ENCODE data around the gene CDS1. TPM values are rescaled to one million over a fixed set of nuclear protein-coding genes. Genes with fewer than 3 reads are reported as not detected.

CDS1 gene
- total RNA-seq, 5 donors from 2014 or later (not counting 1 experiment from before 2014, with no cell fraction given): 0.47 to 0.92 (median 0.68) TPM

GRCh38 chr4:84563002-84563401 lies 19.9 kb upstream of the CDS1 start:
- no peak overlapping the region for H3K4me3 Mint-ChIP-seq
- 71% methylated on average over 4 of the region's 4 CpGs for WGBS (ENCODE audit: insufficient coverage)
- Histone ChIP-seq H3K27me3 (replicated peaks in 1 of 2; ENCODE audit: control insufficient read depth in 2 of 2, extremely low read depth in 1 of 2, insufficient read depth in 2 of 2, low read length in 1 of 2) (no peaks in the 10 kb centered on the region), H3K27ac (ENCODE audit: low read length) (no peak overlapping the region), H3K4me3 (ENCODE audit: control insufficient read depth in 1 of 2, extremely low read depth in 1 of 2, low read length in 1 of 2) (no peak overlapping the region), H3K36me3 (ENCODE audit: control insufficient read depth in 2 of 2, extremely low read depth in 1 of 2, insufficient read depth in 1 of 2, low read length in 1 of 2) (no peaks in the 10 kb centered on the region), H3K4me1 (ENCODE audit: control insufficient read depth in 1 of 2, extremely low read depth in 1 of 2, insufficient read depth in 2 of 2, low read length in 2 of 2) (no peaks in the 10 kb centered on the region), H3K9me3 (no peaks in the 10 kb centered on the region)
- H3K27ac Mint-ChIP-seq: no peak overlapping the region
- no peaks in the 10 kb centered on the region for H3K4me1 Mint-ChIP-seq
- CTCF ChIA-PET: no interaction called here
- peaks cover 16 to 28% of the 10 kb centered on the region in 2 donors for H3K27me3 Mint-ChIP-seq
- no peaks in the 10 kb centered on the region for H3K36me3 Mint-ChIP-seq
- no peak for ATAC-seq (replicated peaks in 1 of 4)
- H3K9me3 Mint-ChIP-seq: no peaks in the 10 kb centered on the region
- no peak for DNase-seq
- POLR2A ChIA-PET: no interaction called here

DNA sequence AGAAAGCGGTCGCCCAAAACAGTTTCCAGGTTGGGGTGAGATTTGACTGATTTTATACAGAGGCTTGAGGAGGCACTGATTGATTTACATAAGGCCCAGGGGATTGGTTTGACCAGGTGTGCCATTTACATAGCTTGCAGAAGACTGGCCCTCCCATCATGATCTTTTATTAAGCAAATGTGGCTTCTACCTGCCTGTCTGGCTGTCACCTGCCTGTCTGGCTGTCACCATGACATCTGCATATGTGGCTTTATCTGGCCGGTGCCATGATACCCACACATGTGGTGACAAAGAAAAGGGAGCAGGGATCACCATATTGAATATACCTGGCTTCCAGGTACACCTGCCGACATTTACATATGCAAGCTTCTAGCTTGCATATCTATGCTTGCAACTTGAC lies 17.0 kb upstream of the CDS1 start:
- Histone ChIP-seq H3K36me3 (ENCODE audit: control insufficient read depth in 2 of 2, extremely low read depth in 1 of 2, insufficient read depth in 1 of 2, low read length in 1 of 2) (no peaks in the 10 kb centered on the region), H3K4me1 (ENCODE audit: control insufficient read depth in 1 of 2, extremely low read depth in 1 of 2, insufficient read depth in 2 of 2, low read length in 2 of 2) (no peaks in the 10 kb centered on the region), H3K4me3 (ENCODE audit: control insufficient read depth in 1 of 2, extremely low read depth in 1 of 2, low read length in 1 of 2) (no peak overlapping the region), H3K27me3 (replicated peaks in 1 of 2; ENCODE audit: control insufficient read depth in 2 of 2, extremely low read depth in 1 of 2, insufficient read depth in 2 of 2, low read length in 1 of 2) (no peaks in the 10 kb centered on the region), H3K9me3 (no peaks in the 10 kb centered on the region), H3K27ac (ENCODE audit: low read length) (no peak overlapping the region)
- H3K4me3 Mint-ChIP-seq: no peak overlapping the region
- ATAC-seq (replicated peaks in 1 of 4) (no peak), DNase-seq (no peak)
- H3K4me1 Mint-ChIP-seq: no peaks in the 10 kb centered on the region
- CTCF ChIA-PET: no interaction called here
- POLR2A ChIA-PET: no interaction called here
- H3K27me3 Mint-ChIP-seq: peaks cover 24 to 39% of the 10 kb centered on the region in 2 donors
- no peak overlapping the region for H3K27ac Mint-ChIP-seq
- 97% methylated on average over 3 of the region's 4 CpGs for WGBS (ENCODE audit: insufficient coverage)
- H3K9me3 Mint-ChIP-seq: no peaks in the 10 kb centered on the region
- H3K36me3 Mint-ChIP-seq: no peaks in the 10 kb centered on the region

GRCh38 chr4:84568496-84568895 lies 14.4 kb upstream of the CDS1 start:
- ChIA-PET POLR2A (no interaction called here), CTCF (no interaction called here)
- Mint-ChIP-seq H3K36me3 (no peaks in the 10 kb centered on the region), H3K4me3 (no peak overlapping the region), H3K9me3 (no peaks in the 10 kb centered on the region), H3K27ac (no peak overlapping the region), H3K4me1 (no peaks in the 10 kb centered on the region), H3K27me3 (peaks cover 21 to 36% of the 10 kb centered on the region in 2 donors)
- DNase-seq: no peak
- no CpG with 5 or more reads among the region's 3 CpGs for WGBS (ENCODE audit: insufficient coverage)
- no peak for ATAC-seq (replicated peaks in 1 of 4)
- H3K4me1 ChIP-seq (ENCODE audit: control insufficient read depth in 1 of 2, extremely low read depth in 1 of 2, insufficient read depth in 2 of 2, low read length in 2 of 2): no peaks in the 10 kb centered on the region
- H3K27ac ChIP-seq (ENCODE audit: low read length): no peak overlapping the region
- H3K36me3 ChIP-seq (ENCODE audit: control insufficient read depth in 2 of 2, extremely low read depth in 1 of 2, insufficient read depth in 1 of 2, low read length in 1 of 2): no peaks in the 10 kb centered on the region
- no peaks in the 10 kb centered on the region for H3K27me3 ChIP-seq (replicated peaks in 1 of 2; ENCODE audit: control insufficient read depth in 2 of 2, extremely low read depth in 1 of 2, insufficient read depth in 2 of 2, low read length in 1 of 2)
- no peak overlapping the region for H3K4me3 ChIP-seq (ENCODE audit: control insufficient read depth in 1 of 2, extremely low read depth in 1 of 2, low read length in 1 of 2)
- no peaks in the 10 kb centered on the region for H3K9me3 ChIP-seq

DNA sequence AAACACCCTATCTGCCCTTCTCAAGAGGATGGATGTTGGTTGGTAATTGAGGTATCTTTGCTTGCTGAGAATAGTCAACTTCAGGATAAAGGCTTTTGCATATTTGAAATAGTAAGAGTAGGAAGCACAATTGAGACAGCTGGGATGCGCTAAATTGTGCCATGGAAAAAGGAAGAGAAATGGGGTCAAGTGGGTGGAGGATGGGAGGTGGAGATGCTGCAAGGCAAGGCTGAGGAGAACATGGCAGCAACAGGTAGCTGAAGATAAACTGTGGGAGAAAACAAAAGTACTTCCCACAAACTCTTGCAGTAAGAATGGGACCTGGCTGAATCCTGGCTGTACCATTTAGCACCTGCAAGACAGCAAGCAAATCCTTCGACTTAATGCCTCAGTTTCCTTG lies 13.9 kb upstream of the CDS1 start:
- Histone ChIP-seq H3K27me3 (replicated peaks in 1 of 2; ENCODE audit: control insufficient read depth in 2 of 2, extremely low read depth in 1 of 2, insufficient read depth in 2 of 2, low read length in 1 of 2) (no peaks in the 10 kb centered on the region), H3K4me3 (ENCODE audit: control insufficient read depth in 1 of 2, extremely low read depth in 1 of 2, low read length in 1 of 2) (no peak overlapping the region), H3K9me3 (no peaks in the 10 kb centered on the region), H3K27ac (ENCODE audit: low read length) (no peak overlapping the region), H3K36me3 (ENCODE audit: control insufficient read depth in 2 of 2, extremely low read depth in 1 of 2, insufficient read depth in 1 of 2, low read length in 1 of 2) (no peaks in the 10 kb centered on the region), H3K4me1 (ENCODE audit: control insufficient read depth in 1 of 2, extremely low read depth in 1 of 2, insufficient read depth in 2 of 2, low read length in 2 of 2) (no peaks in the 10 kb centered on the region)
- Mint-ChIP-seq H3K36me3 (no peaks in the 10 kb centered on the region), H3K4me3 (no peak overlapping the region), H3K4me1 (no peaks in the 10 kb centered on the region), H3K9me3 (no peaks in the 10 kb centered on the region), H3K27ac (no peak overlapping the region), H3K27me3 (peaks cover 21 to 38% of the 10 kb centered on the region in 2 donors)
- ATAC-seq (replicated peaks in 1 of 4) (no peak), DNase-seq (no peak)
- 100% methylated on average over 2 of the region's 2 CpGs for WGBS (ENCODE audit: insufficient coverage)
- ChIA-PET CTCF (no interaction called here), POLR2A (no interaction called here)

DNA sequence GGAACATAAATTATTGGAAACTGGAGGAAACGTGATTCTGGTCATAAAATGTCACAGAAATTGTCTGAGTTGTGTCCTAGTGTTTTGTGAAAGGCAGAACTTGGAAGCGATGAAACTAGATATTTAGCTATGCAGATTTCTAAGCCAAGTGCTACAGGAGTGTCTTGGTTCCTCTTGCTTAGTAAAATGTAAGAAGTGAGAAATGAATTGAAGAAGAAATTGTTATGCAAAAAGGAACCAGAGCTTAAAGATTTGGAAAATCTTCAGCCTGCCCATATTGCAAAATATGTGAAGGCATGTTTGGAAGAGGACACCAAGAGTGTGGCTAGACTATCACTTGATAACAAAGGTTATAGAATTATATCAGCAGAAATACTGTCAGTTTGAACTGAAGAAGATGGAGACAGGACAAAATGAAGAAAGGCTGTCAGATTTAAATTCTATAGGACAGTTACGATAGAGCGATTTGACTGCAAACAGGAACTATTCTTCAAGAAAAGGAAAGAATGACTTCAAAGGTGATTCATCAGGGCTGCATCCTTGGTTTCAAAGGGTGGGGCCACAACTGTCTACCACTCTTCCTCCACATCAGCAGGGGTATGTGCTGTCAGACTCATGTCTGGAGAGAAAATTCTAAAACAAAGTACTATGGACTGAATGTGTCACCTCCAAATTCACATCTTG lies 9.4 kb upstream of the CDS1 start:
- ChIA-PET POLR2A (no interaction called here), CTCF (no interaction called here)
- Mint-ChIP-seq H3K9me3 (no peaks in the 10 kb centered on the region), H3K27ac (no peak overlapping the region), H3K4me3 (no peak overlapping the region), H3K4me1 (no peaks in the 10 kb centered on the region), H3K36me3 (no peaks in the 10 kb centered on the region), H3K27me3 (peaks cover 23 to 36% of the 10 kb centered on the region in 2 donors)
- DNase-seq: no peak
- Histone ChIP-seq H3K36me3 (ENCODE audit: control insufficient read depth in 2 of 2, extremely low read depth in 1 of 2, insufficient read depth in 1 of 2, low read length in 1 of 2) (no peaks in the 10 kb centered on the region), H3K4me1 (ENCODE audit: control insufficient read depth in 1 of 2, extremely low read depth in 1 of 2, insufficient read depth in 2 of 2, low read length in 2 of 2) (no peaks in the 10 kb centered on the region), H3K27ac (ENCODE audit: low read length) (no peak overlapping the region), H3K4me3 (ENCODE audit: control insufficient read depth in 1 of 2, extremely low read depth in 1 of 2, low read length in 1 of 2) (no peak overlapping the region), H3K27me3 (replicated peaks in 1 of 2; ENCODE audit: control insufficient read depth in 2 of 2, extremely low read depth in 1 of 2, insufficient read depth in 2 of 2, low read length in 1 of 2) (no peaks in the 10 kb centered on the region), H3K9me3 (no peaks in the 10 kb centered on the region)
- WGBS (ENCODE audit: insufficient coverage): 79% methylated on average over 4 of the region's 4 CpGs
- no peak for ATAC-seq (replicated peaks in 1 of 4)

- WGBS (ENCODE audit: insufficient coverage): 100% methylated on average over 1 of the region's 6 CpGs
- no peaks in the 10 kb centered on the region for H3K4me1 ChIP-seq (ENCODE audit: control insufficient read depth in 1 of 2, extremely low read depth in 1 of 2, insufficient read depth in 2 of 2, low read length in 2 of 2)
- no peaks in the 10 kb centered on the region for H3K9me3 Mint-ChIP-seq
- no peak overlapping the region for H3K4me3 ChIP-seq (ENCODE audit: control insufficient read depth in 1 of 2, extremely low read depth in 1 of 2, low read length in 1 of 2)
- H3K36me3 Mint-ChIP-seq: no peaks in the 10 kb centered on the region
- H3K27ac Mint-ChIP-seq: no peak overlapping the region
- H3K9me3 ChIP-seq: no peaks in the 10 kb centered on the region
- H3K4me3 Mint-ChIP-seq: no peak overlapping the region
- H3K27me3 Mint-ChIP-seq: peaks cover 18 to 30% of the 10 kb centered on the region in 2 donors
- H3K27ac ChIP-seq (ENCODE audit: low read length): no peak overlapping the region
- DNase-seq: no peak
- H3K36me3 ChIP-seq (ENCODE audit: control insufficient read depth in 2 of 2, extremely low read depth in 1 of 2, insufficient read depth in 1 of 2, low read length in 1 of 2): no peaks in the 10 kb centered on the region
- H3K4me1 Mint-ChIP-seq: no peaks in the 10 kb centered on the region
- no peak for ATAC-seq (replicated peaks in 1 of 4)
- no peaks in the 10 kb centered on the region for H3K27me3 ChIP-seq (replicated peaks in 1 of 2; ENCODE audit: control insufficient read depth in 2 of 2, extremely low read depth in 1 of 2, insufficient read depth in 2 of 2, low read length in 1 of 2)
- ChIA-PET POLR2A (no interaction called here), CTCF (no interaction called here)
These were observed 8.7 kb upstream of the CDS1 start for GRCh38 chr4:84574069-84574720.

All from T-cell (primary cell).